CD4-positive, alpha-beta T cell (primary cell): ENCODE results near the gene SLC5A2. TPM values are rescaled to one million over a fixed set of nuclear protein-coding genes. Genes with fewer than 3 reads are reported as not detected.

Experiments
- ATAC-seq: fragments of 200-7000 bp; cut with Tn5 transposase; one replicate; pipeline ENCODE4 v1.10.0; 2022; ENCODE audit warnings: mild to moderate bottlenecking; ENCODE audit not compliant: poor library complexity
- CTCF ChIA-PET: fragments of 350-600 bp; sonication (Branson Sonifier 250); formaldehyde crosslinking; loops from one replicate; lab custom pipeline; 2021; ENCODE audit warnings: antibody characterized with exemption, inconsistent platforms; lab: Charles Lee
- POLR2A ChIA-PET: fragments of 350-600 bp; sonication (Branson Sonifier 250); formaldehyde crosslinking; loops from one replicate; lab custom pipeline; 2021; ENCODE audit warnings: antibody characterized with exemption, inconsistent platforms; lab: Charles Lee
- DNase-seq, 14 experiments: peaks; one replicate each; pipeline ENCODE4 v3.0.0-alpha.2; 2013 to 2020; ENCODE audit warnings: mixed read lengths in 2 of 14
- H3K27ac ChIP-seq, 2 donors: one replicate each; pipeline versions ENCODE4 v1.5.1 to v1.7.0; 2013; ENCODE audit warnings: low read length in 2 of 2, low read depth in 1 of 2, mild to moderate bottlenecking in 1 of 2
- H3K27me3 ChIP-seq, 2 experiments: 1 replicate in 1 of 2; 2 replicates in 1 of 2; pipeline versions ENCODE4 v1.6.1 to v1.7.0; 2013; ENCODE audit warnings: low read length in 2 of 2, control low read depth in 1 of 2, mild to moderate bottlenecking in 1 of 2, moderate library complexity in 1 of 2; ENCODE audit not compliant: insufficient read depth in 2 of 2, control insufficient read depth in 1 of 2
- H3K36me3 ChIP-seq: one replicate; pipeline ENCODE4 v1.6.1; 2013; ENCODE audit warnings: low read length, control low read depth; ENCODE audit not compliant: insufficient read depth
- H3K4me1 ChIP-seq: one replicate; pipeline ENCODE4 v1.6.1; 2013; ENCODE audit warnings: low read length, control low read depth; ENCODE audit not compliant: insufficient read depth
- H3K4me3 ChIP-seq: one replicate; pipeline ENCODE4 v1.5.1; 2013; ENCODE audit warnings: mild to moderate bottlenecking, low read length, moderate library complexity
- H3K9me3 ChIP-seq, 2 experiments: 1 replicate in 1 of 2; 2 replicates in 1 of 2; pipeline versions ENCODE4 v1.6.1 to v1.7.0; 2013; ENCODE audit warnings: low read length in 2 of 2, mild to moderate bottlenecking in 2 of 2, control low read depth in 1 of 2, moderate library complexity in 1 of 2; ENCODE audit not compliant: control insufficient read depth in 1 of 2, insufficient read depth in 1 of 2
- H3K27ac Mint-ChIP-seq: one replicate; pipeline ENCODE4 v1.8.0; 2020; ENCODE audit warnings: mixed read lengths
- H3K27me3 Mint-ChIP-seq: one replicate; pipeline ENCODE4 v1.8.0; 2021; ENCODE audit warnings: mixed read lengths
- H3K36me3 Mint-ChIP-seq: one replicate; pipeline ENCODE4 v1.8.0; 2021; ENCODE audit warnings: low read depth, mixed read lengths
- H3K4me1 Mint-ChIP-seq: one replicate; pipeline ENCODE4 v1.8.0; 2021; ENCODE audit warnings: low read depth, mixed read lengths
- H3K4me3 Mint-ChIP-seq: one replicate; pipeline ENCODE4 v1.8.0; 2020; ENCODE audit warnings: mild to moderate bottlenecking, mixed read lengths
- H3K9me3 Mint-ChIP-seq: one replicate; pipeline ENCODE4 v1.8.0; 2020; ENCODE audit warnings: mixed read lengths
- intact Hi-C, 2 experiments: fragments of 100-400 bp; cut with DNase I in 1 of 2; cut with micrococcal nuclease in 1 of 2; formaldehyde crosslinking; loops; one replicate each; pipeline versions ENCODE4 v1.15.1 to v1.9.0; 2023 to 2025; cut with DNase I, micrococcal nuclease
- total RNA-seq, 174 experiments: library from RNA in 2 of 174; stranded (reverse) in 2 of 174; gene quantifications; one replicate each; pipeline ENCODE4 v1.2.3 and lab custom pipeline; 2021 to 2026
- TF ChIP-seq, protein P1 (sequence below): fragments of 200-600 bp; IDR thresholded peaks from one replicate; pipeline ENCODE4 v1.8.0; 2022; ENCODE audit warnings: antibody characterized with exemption, mild to moderate bottlenecking

SLC5A2 gene
- total RNA-seq, 2 experiments from 2014 or later, result 4.1 to 5.3 TPM

DNA sequence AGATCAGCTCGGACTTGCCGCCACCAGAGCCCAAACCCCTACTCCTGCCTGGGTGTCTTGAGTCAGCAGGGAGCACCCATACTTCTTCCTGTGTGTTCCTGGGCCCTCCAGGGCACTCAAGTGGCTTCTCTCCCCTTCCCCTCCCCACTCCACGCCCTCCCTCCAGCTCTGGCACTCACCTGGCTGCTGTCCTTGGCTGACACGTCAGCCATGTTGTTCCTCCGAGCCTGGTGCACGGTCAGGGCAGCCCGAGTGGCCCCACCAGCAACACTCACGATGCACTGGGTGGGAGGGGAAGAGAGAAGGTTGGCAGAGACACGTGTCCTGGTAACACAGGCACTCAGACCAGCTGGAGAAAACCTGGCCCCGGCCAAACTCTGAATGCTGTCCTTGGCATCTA is 13.7 kb downstream of the SLC5A2 start:
- Mint-ChIP-seq H3K4me1 (peaks cover 7% of the 10 kb centered on the region), H3K27ac (no peak overlapping the region), H3K27me3 (no peaks in the 10 kb centered on the region), H3K4me3 (no peak overlapping the region), H3K36me3 (peaks cover 80% of the 10 kb centered on the region), H3K9me3 (no peaks in the 10 kb centered on the region)
- ATAC-seq, result no peak
- ChIA-PET POLR2A (interaction anchor here (1.3 to 2.8 kb wide), 2 partner anchors 10 to 12 kb away, joined by 4 to 9 read pairs; partner anchors contain the start of gene RUSF1), CTCF (no interaction called here)
- no peak overlapping the region for H3K4me3 ChIP-seq
- no peak overlapping the region for H3K27ac ChIP-seq
- DNase-seq, result no peak
- H3K9me3 ChIP-seq, result no peaks in the 10 kb centered on the region
- H3K4me1 ChIP-seq, result no peaks in the 10 kb centered on the region
- H3K27me3 ChIP-seq, result no peaks in the 10 kb centered on the region
- peaks cover 67% of the 10 kb centered on the region for H3K36me3 ChIP-seq
- TF ChIP-seq, protein P1, sequence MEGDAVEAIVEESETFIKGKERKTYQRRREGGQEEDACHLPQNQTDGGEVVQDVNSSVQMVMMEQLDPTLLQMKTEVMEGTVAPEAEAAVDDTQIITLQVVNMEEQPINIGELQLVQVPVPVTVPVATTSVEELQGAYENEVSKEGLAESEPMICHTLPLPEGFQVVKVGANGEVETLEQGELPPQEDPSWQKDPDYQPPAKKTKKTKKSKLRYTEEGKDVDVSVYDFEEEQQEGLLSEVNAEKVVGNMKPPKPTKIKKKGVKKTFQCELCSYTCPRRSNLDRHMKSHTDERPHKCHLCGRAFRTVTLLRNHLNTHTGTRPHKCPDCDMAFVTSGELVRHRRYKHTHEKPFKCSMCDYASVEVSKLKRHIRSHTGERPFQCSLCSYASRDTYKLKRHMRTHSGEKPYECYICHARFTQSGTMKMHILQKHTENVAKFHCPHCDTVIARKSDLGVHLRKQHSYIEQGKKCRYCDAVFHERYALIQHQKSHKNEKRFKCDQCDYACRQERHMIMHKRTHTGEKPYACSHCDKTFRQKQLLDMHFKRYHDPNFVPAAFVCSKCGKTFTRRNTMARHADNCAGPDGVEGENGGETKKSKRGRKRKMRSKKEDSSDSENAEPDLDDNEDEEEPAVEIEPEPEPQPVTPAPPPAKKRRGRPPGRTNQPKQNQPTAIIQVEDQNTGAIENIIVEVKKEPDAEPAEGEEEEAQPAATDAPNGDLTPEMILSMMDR, result no peak
- intact Hi-C loops, result no loop called here

DNA sequence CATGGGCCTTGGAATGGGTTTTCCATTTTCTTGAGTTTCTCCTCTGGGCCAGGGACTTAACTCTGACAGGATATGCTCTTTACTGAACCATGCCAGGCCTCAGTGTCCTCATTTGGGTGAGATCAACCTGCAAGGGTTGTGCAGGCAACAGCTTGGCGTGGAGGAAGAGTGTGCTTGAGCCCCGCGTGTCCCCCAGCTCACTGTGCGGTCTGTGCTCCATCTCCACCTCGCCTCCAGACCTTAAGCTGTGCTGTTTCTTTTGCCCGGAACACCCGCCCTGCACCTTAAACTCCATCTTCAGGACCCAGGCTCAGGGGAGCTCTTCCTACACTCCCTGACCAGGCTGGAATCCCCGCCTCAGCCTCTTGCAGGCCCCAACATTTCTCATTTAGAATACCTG is 15.6 kb downstream of the SLC5A2 start:
- no peaks in the 10 kb centered on the region for H3K27me3 Mint-ChIP-seq
- H3K4me1 Mint-ChIP-seq, result peaks cover 7% of the 10 kb centered on the region
- ChIA-PET POLR2A (interaction anchor here (1.1 to 2.8 kb wide), 2 partner anchors 10 to 11 kb away, joined by 3 to 9 read pairs; partner anchors contain the start of gene RUSF1), CTCF (no interaction called here)
- intact Hi-C loops, result no loop called here
- no peaks in the 10 kb centered on the region for H3K9me3 Mint-ChIP-seq
- ATAC-seq (no peak), DNase-seq (no peak)
- TF ChIP-seq, protein P1, result no peak
- Histone ChIP-seq H3K4me3 (no peak overlapping the region), H3K36me3 (peaks cover 56% of the 10 kb centered on the region), H3K27ac (no peak overlapping the region), H3K4me1 (no peaks in the 10 kb centered on the region), H3K9me3 (no peaks in the 10 kb centered on the region), H3K27me3 (no peaks in the 10 kb centered on the region)
- H3K36me3 Mint-ChIP-seq, result peaks cover 66% of the 10 kb centered on the region
- no peak overlapping the region for H3K27ac Mint-ChIP-seq
- H3K4me3 Mint-ChIP-seq, result no peak overlapping the region

DNA sequence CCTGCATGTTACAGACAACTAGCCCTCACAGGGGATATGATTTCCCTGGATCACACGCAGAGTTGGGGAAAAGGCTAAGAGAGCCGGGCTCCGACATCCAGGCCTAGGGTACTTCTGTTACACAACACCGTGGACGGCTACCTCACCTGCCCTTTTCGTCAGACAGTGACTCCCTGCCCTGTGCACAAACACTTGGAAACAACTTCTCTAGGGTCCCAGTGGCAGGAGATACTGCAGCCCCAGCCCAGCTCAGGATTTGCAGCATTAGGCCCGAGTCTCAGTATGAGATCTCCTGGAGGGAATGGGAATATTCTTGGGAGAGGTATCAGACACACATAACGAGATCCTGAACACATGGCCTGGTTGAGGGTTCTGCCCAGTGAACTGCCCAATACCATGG is 17.0 kb downstream of the SLC5A2 start:
- Mint-ChIP-seq H3K4me3 (no peak overlapping the region), H3K9me3 (no peaks in the 10 kb centered on the region), H3K27ac (no peak overlapping the region), H3K36me3 (peaks cover 57% of the 10 kb centered on the region), H3K27me3 (no peaks in the 10 kb centered on the region), H3K4me1 (peaks cover 14% of the 10 kb centered on the region)
- DNase-seq (no peak), ATAC-seq (no peak)
- Histone ChIP-seq H3K27me3 (no peaks in the 10 kb centered on the region), H3K4me3 (no peak overlapping the region), H3K27ac (no peak overlapping the region), H3K9me3 (no peaks in the 10 kb centered on the region), H3K4me1 (peaks cover 4% of the 10 kb centered on the region), H3K36me3 (peaks cover 55% of the 10 kb centered on the region)
- ChIA-PET CTCF (no interaction called here), POLR2A (interaction anchor here (0.6 to 1.4 kb wide), 2 partner anchors 8 to 213 kb away, joined by 3 to 4 read pairs; partner anchors contain the start of gene RUSF1)
- TF ChIP-seq, protein P1, result no peak
- intact Hi-C loops, result no loop called here
